Stomach (tissue), 4 donors: ENCODE results near the gene CNTN1.

ENCODE experiments used
- POLR2A ChIP-seq, 4 donors: fragments of 450-650 bp; IDR thresholded peaks; one replicate each; pipeline ENCODE4 v1.6.1; 2016; ENCODE audit warnings: antibody characterized with exemption in 4 of 4, control low read depth in 2 of 4, mild to moderate bottlenecking in 1 of 4, moderate library complexity in 1 of 4
- POLR2AphosphoS5 ChIP-seq, 3 donors: sonication (generic); formaldehyde crosslinking; IDR thresholded peaks; one replicate each; pipeline ENCODE4 v1.6.1; 2016; ENCODE audit warnings: antibody characterized with exemption in 3 of 3
- TF ChIP-seq, protein P1 (sequence below), 7 experiments: fragments of 450-650 bp in 4 of 7; fragments of 200-600 bp in 3 of 7; sonication (generic) in 3 of 7; IDR thresholded peaks; one replicate each; pipeline ENCODE4 v1.5.1; 2016 to 2019; ENCODE audit warnings: antibody characterized with exemption in 7 of 7, control low read depth in 2 of 7, mild to moderate bottlenecking in 1 of 7

DNA sequence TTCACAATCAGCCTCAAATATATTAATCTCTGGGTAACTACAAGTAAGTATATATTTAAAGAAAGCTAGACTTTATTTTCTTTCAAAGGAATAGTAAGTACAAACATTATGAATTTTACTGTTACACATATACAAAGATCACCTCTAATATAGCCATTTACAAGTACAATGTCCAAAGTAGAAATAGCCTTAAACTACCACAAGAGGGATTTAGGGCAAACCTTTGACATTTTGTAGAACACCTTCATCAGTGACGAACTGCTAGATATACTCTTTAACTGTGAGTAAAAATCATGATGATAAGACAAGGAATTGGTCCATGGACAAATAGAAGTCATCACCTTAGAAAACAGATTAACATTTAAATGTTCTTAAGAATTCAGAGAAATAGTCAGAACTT, 69.8 kb downstream of the CNTN1 start:
- TF ChIP-seq, protein P1, sequence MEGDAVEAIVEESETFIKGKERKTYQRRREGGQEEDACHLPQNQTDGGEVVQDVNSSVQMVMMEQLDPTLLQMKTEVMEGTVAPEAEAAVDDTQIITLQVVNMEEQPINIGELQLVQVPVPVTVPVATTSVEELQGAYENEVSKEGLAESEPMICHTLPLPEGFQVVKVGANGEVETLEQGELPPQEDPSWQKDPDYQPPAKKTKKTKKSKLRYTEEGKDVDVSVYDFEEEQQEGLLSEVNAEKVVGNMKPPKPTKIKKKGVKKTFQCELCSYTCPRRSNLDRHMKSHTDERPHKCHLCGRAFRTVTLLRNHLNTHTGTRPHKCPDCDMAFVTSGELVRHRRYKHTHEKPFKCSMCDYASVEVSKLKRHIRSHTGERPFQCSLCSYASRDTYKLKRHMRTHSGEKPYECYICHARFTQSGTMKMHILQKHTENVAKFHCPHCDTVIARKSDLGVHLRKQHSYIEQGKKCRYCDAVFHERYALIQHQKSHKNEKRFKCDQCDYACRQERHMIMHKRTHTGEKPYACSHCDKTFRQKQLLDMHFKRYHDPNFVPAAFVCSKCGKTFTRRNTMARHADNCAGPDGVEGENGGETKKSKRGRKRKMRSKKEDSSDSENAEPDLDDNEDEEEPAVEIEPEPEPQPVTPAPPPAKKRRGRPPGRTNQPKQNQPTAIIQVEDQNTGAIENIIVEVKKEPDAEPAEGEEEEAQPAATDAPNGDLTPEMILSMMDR (IDR thresholded peaks at IDR 0.05): no peak
- TF ChIP-seq POLR2AphosphoS5 (IDR thresholded peaks at IDR 0.05): no peak
- TF ChIP-seq POLR2A (IDR thresholded peaks at IDR 0.05): no peak
